GM19455 (cell line): ENCODE measurements around the gene ARNT2.

Source experiments
- ATAC-seq: cut with Tn5 transposase; IDR thresholded peaks from one replicate; pipeline ENCODE4 v1.9.1; 2021; ENCODE audit not compliant: unreplicated experiment

ARNT2 gene

GRCh38 chr15:80612118-80612823 lies 208.1 kb downstream of the ARNT2 start:
- ATAC-seq: no peak

- no peak for ATAC-seq
Observed at GRCh38 chr15:80613762-80614365, 209.7 kb downstream of the ARNT2 start.

- no peak for ATAC-seq
Observed at GRCh38 chr15:80614711-80615360, 210.7 kb downstream of the ARNT2 start.

GRCh38 chr15:80615361-80615736 lies 211.2 kb downstream of the ARNT2 start:
- ATAC-seq: no peak

- ATAC-seq: no peak
Observed at GRCh38 chr15:80615783-80616391, 211.7 kb downstream of the ARNT2 start.

GRCh38 chr15:80618685-80619400 lies 214.7 kb downstream of the ARNT2 start:
- no peak for ATAC-seq

- ATAC-seq: no peak
Observed at GRCh38 chr15:80619680-80620079, 215.5 kb downstream of the ARNT2 start.

- no peak for ATAC-seq
Observed at GRCh38 chr15:80620141-80620540, 216.0 kb downstream of the ARNT2 start.

- no peak for ATAC-seq
Observed at GRCh38 chr15:80620931-80621330, 216.7 kb downstream of the ARNT2 start.

GRCh38 chr15:80626643-80627120 lies 222.5 kb downstream of the ARNT2 start:
- no peak for ATAC-seq

GRCh38 chr15:80629355-80629754 lies 225.2 kb downstream of the ARNT2 start:
- ATAC-seq: no peak

- no peak for ATAC-seq
Observed at GRCh38 chr15:80630981-80631380, 226.8 kb downstream of the ARNT2 start.

- no peak for ATAC-seq
Observed at GRCh38 chr15:80633221-80633620, 229.0 kb downstream of the ARNT2 start.

GRCh38 chr15:80635953-80636352 lies 231.8 kb downstream of the ARNT2 start:
- no peak for ATAC-seq

- ATAC-seq: no peak
Observed at GRCh38 chr15:80636675-80637074, 232.5 kb downstream of the ARNT2 start.

- no peak for ATAC-seq
Observed at GRCh38 chr15:80637747-80638146, 233.6 kb downstream of the ARNT2 start.

GRCh38 chr15:80638553-80639167 lies 234.5 kb downstream of the ARNT2 start:
- ATAC-seq: no peak

- no peak for ATAC-seq
Observed at GRCh38 chr15:80639168-80639555, 235.0 kb downstream of the ARNT2 start.

- ATAC-seq: no peak
Observed at GRCh38 chr15:80640531-80641121, 236.4 kb downstream of the ARNT2 start.

- no peak for ATAC-seq
Observed at GRCh38 chr15:80641384-80641783, 237.2 kb downstream of the ARNT2 start.
